ENCODE results near the gene CCNJ. TPM values are rescaled to one million over a fixed set of nuclear protein-coding genes. Genes with fewer than 3 reads are reported as not detected.

CCNJ gene
- total and polyA plus RNA-seq, 2 of the 13 experiments (the other 11 are each of a cell fraction or from before 2014, with no cell fraction given) = 14.1 to 21.5 TPM

- TF ChIP-seq, protein P1, sequence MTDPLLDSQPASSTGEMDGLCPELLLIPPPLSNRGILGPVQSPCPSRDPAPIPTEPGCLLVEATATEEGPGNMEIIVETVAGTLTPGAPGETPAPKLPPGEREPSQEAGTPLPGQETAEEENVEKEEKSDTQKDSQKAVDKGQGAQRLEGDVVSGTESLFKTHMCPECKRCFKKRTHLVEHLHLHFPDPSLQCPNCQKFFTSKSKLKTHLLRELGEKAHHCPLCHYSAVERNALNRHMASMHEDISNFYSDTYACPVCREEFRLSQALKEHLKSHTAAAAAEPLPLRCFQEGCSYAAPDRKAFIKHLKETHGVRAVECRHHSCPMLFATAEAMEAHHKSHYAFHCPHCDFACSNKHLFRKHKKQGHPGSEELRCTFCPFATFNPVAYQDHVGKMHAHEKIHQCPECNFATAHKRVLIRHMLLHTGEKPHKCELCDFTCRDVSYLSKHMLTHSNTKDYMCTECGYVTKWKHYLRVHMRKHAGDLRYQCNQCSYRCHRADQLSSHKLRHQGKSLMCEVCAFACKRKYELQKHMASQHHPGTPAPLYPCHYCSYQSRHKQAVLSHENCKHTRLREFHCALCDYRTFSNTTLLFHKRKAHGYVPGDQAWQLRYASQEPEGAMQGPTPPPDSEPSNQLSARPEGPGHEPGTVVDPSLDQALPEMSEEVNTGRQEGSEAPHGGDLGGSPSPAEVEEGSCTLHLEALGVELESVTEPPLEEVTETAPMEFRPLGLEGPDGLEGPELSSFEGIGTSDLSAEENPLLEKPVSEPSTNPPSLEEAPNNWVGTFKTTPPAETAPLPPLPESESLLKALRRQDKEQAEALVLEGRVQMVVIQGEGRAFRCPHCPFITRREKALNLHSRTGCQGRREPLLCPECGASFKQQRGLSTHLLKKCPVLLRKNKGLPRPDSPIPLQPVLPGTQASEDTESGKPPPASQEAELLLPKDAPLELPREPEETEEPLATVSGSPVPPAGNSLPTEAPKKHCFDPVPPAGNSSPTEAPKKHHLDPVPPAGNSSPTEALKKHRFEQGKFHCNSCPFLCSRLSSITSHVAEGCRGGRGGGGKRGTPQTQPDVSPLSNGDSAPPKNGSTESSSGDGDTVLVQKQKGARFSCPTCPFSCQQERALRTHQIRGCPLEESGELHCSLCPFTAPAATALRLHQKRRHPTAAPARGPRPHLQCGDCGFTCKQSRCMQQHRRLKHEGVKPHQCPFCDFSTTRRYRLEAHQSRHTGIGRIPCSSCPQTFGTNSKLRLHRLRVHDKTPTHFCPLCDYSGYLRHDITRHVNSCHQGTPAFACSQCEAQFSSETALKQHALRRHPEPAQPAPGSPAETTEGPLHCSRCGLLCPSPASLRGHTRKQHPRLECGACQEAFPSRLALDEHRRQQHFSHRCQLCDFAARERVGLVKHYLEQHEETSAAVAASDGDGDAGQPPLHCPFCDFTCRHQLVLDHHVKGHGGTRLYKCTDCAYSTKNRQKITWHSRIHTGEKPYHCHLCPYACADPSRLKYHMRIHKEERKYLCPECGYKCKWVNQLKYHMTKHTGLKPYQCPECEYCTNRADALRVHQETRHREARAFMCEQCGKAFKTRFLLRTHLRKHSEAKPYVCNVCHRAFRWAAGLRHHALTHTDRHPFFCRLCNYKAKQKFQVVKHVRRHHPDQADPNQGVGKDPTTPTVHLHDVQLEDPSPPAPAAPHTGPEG (CRISPR knock-in tag; IDR thresholded peaks at IDR 0.05) = no peak
- TF ChIP-seq DBP (CRISPR knock-in tag; IDR thresholded peaks at IDR 0.05; ENCODE audit: not compliant biosample characterization) (no peak), FOXA1 (IDR thresholded peaks at IDR 0.05) (no peak), FOXA1 (CRISPR knock-in tag; IDR thresholded peaks at IDR 0.05) (peak; percentile 59; the same call in 1 of the 2 replicates), RORA (CRISPR knock-in tag; IDR thresholded peaks at IDR 0.05) (peak; percentile 19; the same call in 1 of the 2 replicates), FOXP1 (IDR thresholded peaks at IDR 0.05) (no peak), FOXP1 (CRISPR knock-in tag; IDR thresholded peaks at IDR 0.05) (no peak; the same call in 1 of the 2 replicates), ZMYM3 (CRISPR knock-in tag; IDR thresholded peaks at IDR 0.05) (no peak), FOSL2 (CRISPR knock-in tag; IDR thresholded peaks at IDR 0.05) (peak; percentile 71), ZSCAN12 (CRISPR knock-in tag; IDR thresholded peaks at IDR 0.05) (no peak), HMG20A (CRISPR knock-in tag; IDR thresholded peaks at IDR 0.05; ENCODE audit: borderline replicate concordance) (no peak; the same call in 1 of the 2 replicates), ZNF616 (CRISPR knock-in tag; IDR thresholded peaks at IDR 0.05; ENCODE audit: low read depth) (no peak), POGZ (CRISPR knock-in tag; IDR thresholded peaks at IDR 0.05) (peak; percentile 54; the same call in 1 of the 2 replicates), ZNF792 (CRISPR knock-in tag; IDR thresholded peaks at IDR 0.05) (no peak), ISL2 (CRISPR knock-in tag; IDR thresholded peaks at IDR 0.05) (no peak; the same call in 1 of the 2 replicates), ZNF17 (CRISPR knock-in tag; IDR thresholded peaks at IDR 0.05) (no peak), SOX6 (IDR thresholded peaks at IDR 0.05) (no peak), SOX6 (CRISPR knock-in tag; IDR thresholded peaks at IDR 0.05) (peak; percentile 49)
- TF ChIP-seq, protein P2, sequence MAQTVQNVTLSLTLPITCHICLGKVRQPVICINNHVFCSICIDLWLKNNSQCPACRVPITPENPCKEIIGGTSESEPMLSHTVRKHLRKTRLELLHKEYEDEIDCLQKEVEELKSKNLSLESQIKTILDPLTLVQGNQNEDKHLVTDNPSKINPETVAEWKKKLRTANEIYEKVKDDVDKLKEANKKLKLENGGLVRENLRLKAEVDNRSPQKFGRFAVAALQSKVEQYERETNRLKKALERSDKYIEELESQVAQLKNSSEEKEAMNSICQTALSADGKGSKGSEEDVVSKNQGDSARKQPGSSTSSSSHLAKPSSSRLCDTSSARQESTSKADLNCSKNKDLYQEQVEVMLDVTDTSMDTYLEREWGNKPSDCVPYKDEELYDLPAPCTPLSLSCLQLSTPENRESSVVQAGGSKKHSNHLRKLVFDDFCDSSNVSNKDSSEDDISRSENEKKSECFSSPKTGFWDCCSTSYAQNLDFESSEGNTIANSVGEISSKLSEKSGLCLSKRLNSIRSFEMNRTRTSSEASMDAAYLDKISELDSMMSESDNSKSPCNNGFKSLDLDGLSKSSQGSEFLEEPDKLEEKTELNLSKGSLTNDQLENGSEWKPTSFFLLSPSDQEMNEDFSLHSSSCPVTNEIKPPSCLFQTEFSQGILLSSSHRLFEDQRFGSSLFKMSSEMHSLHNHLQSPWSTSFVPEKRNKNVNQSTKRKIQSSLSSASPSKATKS (CRISPR knock-in tag; IDR thresholded peaks at IDR 0.05) = no peak
- TF ChIP-seq, protein P3, sequence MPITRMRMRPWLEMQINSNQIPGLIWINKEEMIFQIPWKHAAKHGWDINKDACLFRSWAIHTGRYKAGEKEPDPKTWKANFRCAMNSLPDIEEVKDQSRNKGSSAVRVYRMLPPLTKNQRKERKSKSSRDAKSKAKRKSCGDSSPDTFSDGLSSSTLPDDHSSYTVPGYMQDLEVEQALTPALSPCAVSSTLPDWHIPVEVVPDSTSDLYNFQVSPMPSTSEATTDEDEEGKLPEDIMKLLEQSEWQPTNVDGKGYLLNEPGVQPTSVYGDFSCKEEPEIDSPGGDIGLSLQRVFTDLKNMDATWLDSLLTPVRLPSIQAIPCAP (CRISPR knock-in tag; IDR thresholded peaks at IDR 0.05; ENCODE audit: low read depth) = no peak
- TF ChIP-seq, protein P4, sequence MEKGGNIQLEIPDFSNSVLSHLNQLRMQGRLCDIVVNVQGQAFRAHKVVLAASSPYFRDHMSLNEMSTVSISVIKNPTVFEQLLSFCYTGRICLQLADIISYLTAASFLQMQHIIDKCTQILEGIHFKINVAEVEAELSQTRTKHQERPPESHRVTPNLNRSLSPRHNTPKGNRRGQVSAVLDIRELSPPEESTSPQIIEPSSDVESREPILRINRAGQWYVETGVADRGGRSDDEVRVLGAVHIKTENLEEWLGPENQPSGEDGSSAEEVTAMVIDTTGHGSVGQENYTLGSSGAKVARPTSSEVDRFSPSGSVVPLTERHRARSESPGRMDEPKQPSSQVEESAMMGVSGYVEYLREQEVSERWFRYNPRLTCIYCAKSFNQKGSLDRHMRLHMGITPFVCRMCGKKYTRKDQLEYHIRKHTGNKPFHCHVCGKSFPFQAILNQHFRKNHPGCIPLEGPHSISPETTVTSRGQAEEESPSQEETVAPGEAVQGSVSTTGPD (CRISPR knock-in tag; IDR thresholded peaks at IDR 0.05) = peak; percentile 75
These were observed 49.8 kb downstream of the CCNJ start (continued) for GRCh38 chr10:96092999-96093767.

All from HepG2 (cell line).